ENCODE data around the gene GUF1. TPM values are rescaled to one million over a fixed set of nuclear protein-coding genes. Genes with fewer than 3 reads are reported as not detected.
A peak's percentile ranks its signal among the peaks of the same experiment; 100 is the strongest.

Gene GUF1
- total and polyA plus RNA-seq, 2 of the 13 experiments (the other 11 are each of a cell fraction or from before 2014, with no cell fraction given) = 10.3 to 24.6 TPM

DNA sequence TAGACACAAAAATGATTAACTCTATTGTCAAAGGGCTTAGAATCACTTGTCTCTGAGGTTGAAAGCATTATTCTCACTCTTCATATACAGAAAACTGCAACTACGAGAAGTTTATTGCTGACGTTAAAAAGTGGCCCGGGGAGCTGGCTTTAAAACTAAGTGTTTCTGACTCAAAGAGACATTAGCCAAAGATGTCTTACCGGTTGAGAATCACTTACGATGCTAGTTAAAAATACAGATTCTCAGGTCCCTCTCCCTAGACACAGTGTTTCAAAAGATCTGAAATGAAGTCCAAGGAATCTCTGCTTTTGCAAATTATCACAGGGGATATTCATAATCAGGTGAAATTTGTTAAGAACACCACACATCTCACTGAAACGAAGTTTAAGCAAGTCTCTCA lies 46.9 kb downstream of the GUF1 start:
- Histone ChIP-seq H3K79me2 (ENCODE audit: insufficient read depth, low read length) (peaks cover 11% of the 10 kb centered on the region), H3K4me3 (replicated peaks in 1 of 3; ENCODE audit: insufficient read depth in 1 of 3, low read depth in 2 of 3, low read length in 3 of 3) (peak overlapping the region; percentile 66 to 82 (median 70); a peak in 5 of 6 replicates), H3K4me1 (ENCODE audit: insufficient read depth, low read length) (peaks cover 16% of the 10 kb centered on the region; the same call in 1 of the 2 replicates), H3K27ac (ENCODE audit: extremely low read length, insufficient read depth, low read length) (no peak overlapping the region), H3K9ac (ENCODE audit: insufficient read depth, low read depth, low read length) (peak overlapping the region; percentile 69), H2AFZ (ENCODE audit: low read length) (peak overlapping the region; percentile 43), H3K9me3 (ENCODE audit: low read length) (no peaks in the 10 kb centered on the region), H4K20me1 (ENCODE audit: insufficient read depth, low read length) (no peaks in the 10 kb centered on the region), H3K36me3 (replicated peaks in 1 of 2; ENCODE audit: control insufficient read depth in 1 of 2, insufficient read depth in 2 of 2, low read length in 2 of 2) (no peaks in the 10 kb centered on the region), H3K27me3 (ENCODE audit: control insufficient read depth in 1 of 2, insufficient read depth in 2 of 2, low read length in 2 of 2) (no peaks in the 10 kb centered on the region; a peak in 1 of 5 replicates), H3K4me2 (ENCODE audit: low read depth, low read length) (peak overlapping the region; percentile 91)
- TF ChIP-seq SMYD3 (CRISPR knock-in tag; IDR thresholded peaks at IDR 0.05) = no peak
- TF ChIP-seq MAFK (conservative IDR thresholded peaks at IDR 0.05 in 1 of 2, IDR thresholded peaks at IDR 0.05 in 1 of 2; ENCODE audit: low read length in 2 of 2) = 0 out of 4 replicates have a peak, but pooled peaks of 1 of the 2 experiments have one; percentile 6
- TF ChIP-seq ZFP82 (CRISPR knock-in tag; IDR thresholded peaks at IDR 0.05; ENCODE audit: borderline replicate concordance) = no peak
- TF ChIP-seq, protein P1, sequence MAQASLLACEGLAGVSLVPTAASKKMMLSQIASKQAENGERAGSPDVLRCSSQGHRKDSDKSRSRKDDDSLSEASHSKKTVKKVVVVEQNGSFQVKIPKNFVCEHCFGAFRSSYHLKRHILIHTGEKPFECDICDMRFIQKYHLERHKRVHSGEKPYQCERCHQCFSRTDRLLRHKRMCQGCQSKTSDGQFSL (CRISPR knock-in tag; IDR thresholded peaks at IDR 0.05) = no peak
- ChIA-PET CTCF (ENCODE audit: low intra/inter-chr PET ratio, low total read pairs) (no interaction called here), POLR2A (interaction anchor here (2.3 to 3.5 kb wide), 2 partner anchors 8 to 47 kb away, joined by 13 to 27 read pairs; partner anchors contain the start of gene GUF1)
- in situ Hi-C loops (cut with HindIII; ENCODE audit: extremely low pct_ligation_motif_present, low pct_unique_long_range_greater_than_20kb) = no loop called here
- no peak for DNase-seq (ENCODE audit: low spot score)
- 7% methylated on average over 6 of the region's 6 CpGs for WGBS (ENCODE audit: low lambda C conversion rate)
- BruUV-seq (replicated peaks) = no TSS peak
- no peak for FAIRE-seq
- intact Hi-C loops (cut with micrococcal nuclease; ENCODE audit: unreplicated experiment) = no loop called here
- no peak for ATAC-seq

DNA sequence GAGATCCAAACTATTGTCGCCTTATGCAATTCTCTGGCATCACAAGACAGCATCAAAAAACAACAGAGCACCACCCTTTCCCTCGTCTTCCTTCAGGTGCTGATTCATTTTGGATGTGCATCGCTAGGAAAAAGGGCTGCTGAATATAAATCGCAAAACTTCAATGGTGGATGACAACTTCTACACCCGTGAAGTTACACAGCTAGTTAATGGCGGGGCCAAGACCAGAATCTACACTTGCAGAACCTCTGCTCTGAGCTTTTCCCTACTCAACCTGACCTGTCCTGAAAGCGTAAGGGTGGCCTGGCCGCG lies 47.5 kb downstream of the GUF1 start:
- H3K27ac ChIP-seq (ENCODE audit: extremely low read length, insufficient read depth, low read length) = peak overlapping the region; percentile 51
- ATAC-seq (no peak), FAIRE-seq (no peak), DNase-seq (ENCODE audit: low spot score) (no peak)
- in situ Hi-C loops (cut with HindIII; ENCODE audit: extremely low pct_ligation_motif_present, low pct_unique_long_range_greater_than_20kb) = no loop called here
- peak overlapping the region; percentile 66 to 82 (median 70) for H3K4me3 ChIP-seq (replicated peaks in 1 of 3; ENCODE audit: insufficient read depth in 1 of 3, low read depth in 2 of 3, low read length in 3 of 3)
- ChIA-PET CTCF (ENCODE audit: low intra/inter-chr PET ratio, low total read pairs) (no interaction called here), POLR2A (interaction anchor here (0.8 to 3.5 kb wide), 3 partner anchors 9 to 47 kb away, joined by 3 to 27 read pairs (median 13); partner anchors contain the start of gene GUF1)
- H3K4me2 ChIP-seq (ENCODE audit: low read depth, low read length) = peak overlapping the region; percentile 91
- peaks cover 9% of the 10 kb centered on the region for H3K79me2 ChIP-seq (ENCODE audit: insufficient read depth, low read length)
- peak overlapping the region; percentile 69 for H3K9ac ChIP-seq (ENCODE audit: insufficient read depth, low read depth, low read length)
- no peaks in the 10 kb centered on the region for H3K36me3 ChIP-seq (replicated peaks in 1 of 2; ENCODE audit: control insufficient read depth in 1 of 2, insufficient read depth in 2 of 2, low read length in 2 of 2)
- H4K20me1 ChIP-seq (ENCODE audit: insufficient read depth, low read length) = no peaks in the 10 kb centered on the region
- BruUV-seq (replicated peaks) = no TSS peak
- peak overlapping the region; percentile 53 for H2AFZ ChIP-seq (ENCODE audit: low read length)
- 0 out of 2 replicates have a peak, but pooled peaks have one; percentile 7 for TF ChIP-seq ZBTB20 (CRISPR knock-in tag; IDR thresholded peaks at IDR 0.05; ENCODE audit: borderline replicate concordance, low read depth)
- 0 out of 2 replicates have a peak, but pooled peaks have one; percentile 12 for TF ChIP-seq BRCA1 (CRISPR knock-in tag; IDR thresholded peaks at IDR 0.05)
- TF ChIP-seq ZNF83 (CRISPR knock-in tag; IDR thresholded peaks at IDR 0.05; ENCODE audit: borderline replicate concordance) = peak; percentile 5; the same call in 1 of the 2 replicates
- TF ChIP-seq PAWR (CRISPR knock-in tag; IDR thresholded peaks at IDR 0.05; ENCODE audit: borderline replicate concordance) = no peak
- TF ChIP-seq HNRNPUL1 (IDR thresholded peaks at IDR 0.05; ENCODE audit: low read depth, low read length) = no peak
- 0 out of 2 replicates have a peak, but pooled peaks have one; percentile 37 for TF ChIP-seq DNMT3B (CRISPR knock-in tag; conservative IDR thresholded peaks at IDR 0.05)
- TF ChIP-seq, protein P2, sequence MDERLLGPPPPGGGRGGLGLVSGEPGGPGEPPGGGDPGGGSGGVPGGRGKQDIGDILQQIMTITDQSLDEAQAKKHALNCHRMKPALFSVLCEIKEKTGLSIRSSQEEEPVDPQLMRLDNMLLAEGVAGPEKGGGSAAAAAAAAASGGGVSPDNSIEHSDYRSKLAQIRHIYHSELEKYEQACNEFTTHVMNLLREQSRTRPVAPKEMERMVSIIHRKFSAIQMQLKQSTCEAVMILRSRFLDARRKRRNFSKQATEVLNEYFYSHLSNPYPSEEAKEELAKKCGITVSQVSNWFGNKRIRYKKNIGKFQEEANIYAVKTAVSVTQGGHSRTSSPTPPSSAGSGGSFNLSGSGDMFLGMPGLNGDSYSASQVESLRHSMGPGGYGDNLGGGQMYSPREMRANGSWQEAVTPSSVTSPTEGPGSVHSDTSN (CRISPR knock-in tag; IDR thresholded peaks at IDR 0.05) = 0 out of 2 replicates have a peak, but pooled peaks have one; percentile 17
- 0 out of 2 replicates have a peak, but pooled peaks have one; percentile 15 for TF ChIP-seq KLF12 (CRISPR knock-in tag; IDR thresholded peaks at IDR 0.05; ENCODE audit: borderline replicate concordance)
- TF ChIP-seq CBX1 (IDR thresholded peaks at IDR 0.05; ENCODE audit: low read depth) = no peak
- intact Hi-C loops (cut with micrococcal nuclease; ENCODE audit: unreplicated experiment) = loop anchor here (1.0 kb wide), 1 partner anchor 47 kb away; the partner anchor contains the start of gene GUF1
- H3K4me1 ChIP-seq (ENCODE audit: insufficient read depth, low read length) = peaks cover 16% of the 10 kb centered on the region; the same call in 1 of the 2 replicates
- WGBS (ENCODE audit: low lambda C conversion rate) = 1% methylated on average over 6 of the region's 9 CpGs
- no peaks in the 10 kb centered on the region; a peak in 1 of 5 replicates for H3K27me3 ChIP-seq (ENCODE audit: control insufficient read depth in 1 of 2, insufficient read depth in 2 of 2, low read length in 2 of 2)
- no peaks in the 10 kb centered on the region for H3K9me3 ChIP-seq (ENCODE audit: low read length)

Measured in HepG2 (cell line).